IMR-90 (cell line): ENCODE results near the gene RBKS. TPM values are rescaled to one million over a fixed set of nuclear protein-coding genes. Genes with fewer than 3 reads are reported as not detected.

Experiments used
- ATAC-seq: fragments of 200-7000 bp; cut with Tn5 transposase; 2 replicates; pipeline ENCODE4 v1.9.1; 2020; ENCODE audit warnings: low read depth, mild to moderate bottlenecking, moderate library complexity
- BruUV-seq: library from RNA; stranded (reverse); fragments of 400-500 nt; replicated peaks from 2 replicates; lab custom pipeline; 2021; lab: Mats Ljungman, UMichigan
- CTCF ChIA-PET: fragments of 300-600 bp; formaldehyde crosslinking; extraction: SDS; loops from one replicate; lab custom pipeline; 2021; ENCODE audit warnings: antibody characterized with exemption; lab: Yijun Ruan, JAX
- POLR2A ChIA-PET: fragments of 300-600 bp; sonication (Branson Sonifier 250); formaldehyde crosslinking; loops from one replicate; lab custom pipeline; 2022; ENCODE audit warnings: antibody characterized with exemption; ENCODE audit not compliant: unreplicated experiment; lab: Charles Lee
- DNase-seq: peaks from one replicate; pipeline ENCODE4 v3.0.0; 2013
- H2AFZ ChIP-seq: replicated peaks from 2 replicates; pipeline ENCODE3; 2013; ENCODE audit warnings: low read length, mild to moderate bottlenecking; ENCODE audit not compliant: poor library complexity
- H2AK5ac ChIP-seq: 2 replicates; pipeline ENCODE4 v1.6.1; 2013; ENCODE audit warnings: low read depth, low read length, inconsistent platforms
- H2AK9ac ChIP-seq: replicated peaks from 2 replicates; pipeline ENCODE3; 2013; ENCODE audit warnings: mild to moderate bottlenecking, low read depth, low read length, moderate library complexity; ENCODE audit not compliant: poor library complexity
- H2BK120ac ChIP-seq: 2 replicates; pipeline ENCODE4 v1.6.1; 2013; ENCODE audit warnings: low read depth, low read length, inconsistent platforms
- H2BK15ac ChIP-seq: 3 replicates; pipeline ENCODE4 v1.6.1; 2013; ENCODE audit warnings: low read depth, low read length, inconsistent platforms
- H2BK20ac ChIP-seq: 2 replicates; pipeline ENCODE4 v1.6.1; 2013; ENCODE audit warnings: low read depth, mild to moderate bottlenecking, inconsistent platforms, low read length, moderate library complexity
- H2BK5ac ChIP-seq: 2 replicates; pipeline ENCODE4 v1.6.1; 2013; ENCODE audit warnings: mild to moderate bottlenecking, low read depth, low read length, inconsistent platforms; ENCODE audit not compliant: poor library complexity, severe bottlenecking
- H3K14ac ChIP-seq: replicated peaks from 2 replicates; pipeline ENCODE4 v1.6.1; 2013; ENCODE audit warnings: low read depth, low read length, inconsistent platforms
- H3K18ac ChIP-seq: 2 replicates; pipeline ENCODE4 v1.6.1; 2013; ENCODE audit warnings: low read depth, low read length, control low read depth
- H3K23ac ChIP-seq: 2 replicates; pipeline ENCODE4 v1.6.1; 2013; ENCODE audit warnings: low read depth, low read length, inconsistent platforms
- H3K27ac ChIP-seq: 2 replicates; pipeline ENCODE4 v1.5.1; 2013; ENCODE audit warnings: mild to moderate bottlenecking, control low read depth, low read length; ENCODE audit not compliant: insufficient read depth
- H3K27me3 ChIP-seq: 2 replicates; pipeline ENCODE4 v1.6.1; 2013; ENCODE audit warnings: low read length; ENCODE audit not compliant: control insufficient read depth, insufficient read depth
- H3K36me3 ChIP-seq: 2 replicates; pipeline ENCODE4 v1.6.1; 2013; ENCODE audit warnings: low read length, mixed read lengths; ENCODE audit not compliant: control insufficient read depth, insufficient read depth
- H3K4ac ChIP-seq: 2 replicates; pipeline ENCODE4 v1.6.1; 2013; ENCODE audit warnings: low read depth, low read length, inconsistent platforms
- H3K4me1 ChIP-seq: 2 replicates; pipeline ENCODE4 v1.6.1; 2013; ENCODE audit warnings: low read length, mixed read lengths; ENCODE audit not compliant: control insufficient read depth, insufficient read depth
- H3K4me2 ChIP-seq: 2 replicates; pipeline ENCODE4 v1.6.1; 2013; ENCODE audit warnings: low read depth, mild to moderate bottlenecking, control low read depth, low read length, moderate library complexity
- H3K4me3 ChIP-seq: 2 replicates; pipeline ENCODE4 v1.5.1; 2013; ENCODE audit warnings: low read depth, mild to moderate bottlenecking, control low read depth, low read length, moderate library complexity; ENCODE audit not compliant: insufficient read depth
- H3K56ac ChIP-seq: 2 replicates; pipeline ENCODE4 v1.6.1; 2013; ENCODE audit warnings: low read length, inconsistent platforms; ENCODE audit not compliant: insufficient read depth; ENCODE audit errors: extremely low read depth
- H3K79me1 ChIP-seq, 2 experiments: 2 replicates each; pipeline ENCODE4 v1.6.1; 2013; ENCODE audit warnings: low read length in 2 of 2, inconsistent platforms in 1 of 2, low read depth in 1 of 2
- H3K9ac ChIP-seq: 2 replicates; pipeline ENCODE4 v1.6.1; 2013; ENCODE audit warnings: low read depth, low read length, control low read depth
- H3K9me1 ChIP-seq: 2 replicates; pipeline ENCODE4 v1.6.1; 2013; ENCODE audit warnings: low read length, inconsistent platforms; ENCODE audit not compliant: insufficient read depth
- H3K9me3 ChIP-seq: 2 replicates; pipeline ENCODE4 v1.6.1; 2013; ENCODE audit warnings: low read length; ENCODE audit not compliant: control insufficient read depth, insufficient read depth
- H4K20me1 ChIP-seq: 2 replicates; pipeline ENCODE4 v1.6.1; 2013; ENCODE audit warnings: low read length, inconsistent platforms; ENCODE audit not compliant: insufficient read depth
- H4K5ac ChIP-seq: 2 replicates; pipeline ENCODE4 v1.6.1; 2013; ENCODE audit warnings: mild to moderate bottlenecking, low read depth, low read length, control low read depth
- H4K8ac ChIP-seq, 2 experiments: 2 replicates each; pipeline ENCODE4 v1.6.1; 2013; ENCODE audit warnings: low read depth in 2 of 2, low read length in 2 of 2, control low read depth in 1 of 2, inconsistent platforms in 1 of 2
- H4K91ac ChIP-seq: 2 replicates; pipeline ENCODE4 v1.6.1; 2013; ENCODE audit warnings: low read depth, low read length, inconsistent platforms; ENCODE audit not compliant: insufficient read depth
- CTCF ChIP-seq: conservative IDR thresholded peaks from 2 replicates; pipeline ENCODE4 v1.5.1; 2012; ENCODE audit warnings: mild to moderate bottlenecking, low read depth, low read length, improper control_type of control experiment
- FOS ChIP-seq: fragments of 150-350 bp; IDR thresholded peaks from 2 replicates; pipeline ENCODE4 v1.6.1; 2016; ENCODE audit warnings: low read depth, low read length
- WGBS, 2 experiments: methylation state at CpG; one replicate each; pipeline versions ENCODE4 v1.1.5 to v1.1.7; 2013; ENCODE audit warnings: missing lambda C conversion rate in 2 of 2; ENCODE audit not compliant: insufficient read length in 1 of 2; ENCODE audit errors: extremely low coverage in 2 of 2; 5-methylcytosine and 5-hydroxymethylcytosine counted together
- dilution Hi-C: fragments of 300-500 bp; cut with HindIII; formaldehyde crosslinking; loops from one replicate; pipeline ENCODE4 v1.14.3; 2018; ENCODE audit warnings: low sequenced_read_pairs; ENCODE audit not compliant: unreplicated experiment
- in situ Hi-C: fragments of 300-500 bp; cut with MboI; formaldehyde crosslinking; loops from 3 replicates; pipeline ENCODE4 v1.14.3; 2019; ENCODE audit warnings: low sequenced_read_pairs, inconsistent platforms, mixed read lengths
- intact Hi-C: fragments of 100-400 bp; cut with micrococcal nuclease; formaldehyde crosslinking; loops from 2 replicates; pipeline ENCODE4 v1.10.0; 2022
- polyA plus RNA-seq, 3 experiments: library from polyadenylated mRNA; depleted of rRNA; stranded (reverse); fragments of >200 nt; gene quantifications; 2 replicates each; pipeline ENCODE4 v1.2.3, GENCODE V29; 2012; ENCODE audit warnings: low replicate concordance in 1 of 3
- total RNA-seq: library from RNA; depleted of rRNA; stranded (reverse); fragments of >200 nt; gene quantifications from 2 replicates; pipeline ENCODE4 v1.2.3, GENCODE V29; 2012

RBKS gene
- total and polyA plus RNA-seq, 2 of the 4 experiments (the other 2 are of a cell fraction): 1.1 to 1.4 TPM

GRCh38 chr2:27871802-27872201 is 18.4 kb downstream of the RBKS start:
- dilution Hi-C loops: no loop called here
- Histone ChIP-seq H3K23ac (no peak overlapping the region), H3K4me3 (no peak overlapping the region), H2AFZ (no peak overlapping the region), H3K79me1 (no peaks in the 10 kb centered on the region), H3K4me1 (no peaks in the 10 kb centered on the region), H3K9ac (no peak overlapping the region), H4K5ac (no peak overlapping the region), H3K4ac (no peak overlapping the region), H2BK15ac (no peak overlapping the region), H3K36me3 (no peaks in the 10 kb centered on the region), H3K27me3 (no peaks in the 10 kb centered on the region), H4K20me1 (no peaks in the 10 kb centered on the region), H2BK20ac (no peak overlapping the region), H2AK9ac (no peak overlapping the region), H4K91ac (no peak overlapping the region), H4K8ac (no peak overlapping the region), H3K9me3 (no peaks in the 10 kb centered on the region), H3K9me1 (no peaks in the 10 kb centered on the region), H3K4me2 (no peak overlapping the region), H2BK120ac (no peak overlapping the region), H3K27ac (no peak overlapping the region), H2BK5ac (no peak overlapping the region), H3K14ac (no peak overlapping the region), H2AK5ac (no peak overlapping the region), H3K18ac (no peak overlapping the region), H3K56ac (no peak overlapping the region)
- ChIA-PET CTCF (no interaction called here), POLR2A (no interaction called here)
- in situ Hi-C loops: no loop called here
- 100% methylated on average over 1 of the region's 3 CpGs; no CpG with 5 or more reads in 1 of the 2 experiments for WGBS, 2 experiments
- no peak for TF ChIP-seq FOS
- no peak for TF ChIP-seq CTCF
- intact Hi-C loops: loop anchor here (2.0 kb wide), 1 partner anchor 15 kb away; no protein-coding TSS in a partner anchor
- BruUV-seq: no TSS peak
- ATAC-seq (no peak), DNase-seq (no peak)
